Colonic mucosa (tissue), 4 donors: ENCODE data around the gene CCSAP. TPM values are rescaled to one million over a fixed set of nuclear protein-coding genes. Genes with fewer than 3 reads are reported as not detected.

ENCODE experiments used
- DNase-seq: peaks from one replicate; pipeline ENCODE4 v3.0.0-alpha.2; 2020
- H3K27ac ChIP-seq: fragments of 200-600 bp; one replicate; pipeline ENCODE4 v1.8.0; 2021
- H3K27me3 ChIP-seq: fragments of 200-600 bp; one replicate; pipeline ENCODE4 v1.8.0; 2021
- H3K36me3 ChIP-seq: fragments of 200-600 bp; one replicate; pipeline ENCODE4 v1.8.0; 2021
- H3K4me1 ChIP-seq: fragments of 200-600 bp; one replicate; pipeline ENCODE4 v1.8.0; 2021; ENCODE audit warnings: mild to moderate bottlenecking
- H3K4me3 ChIP-seq: fragments of 200-600 bp; one replicate; pipeline ENCODE4 v1.8.0; 2021
- H3K9ac ChIP-seq, 2 donors: one replicate each; pipeline ENCODE4 v1.7.0; 2013; ENCODE audit warnings: control low read depth in 2 of 2, low read depth in 2 of 2, low read length in 2 of 2
- H3K9me3 ChIP-seq: fragments of 200-600 bp; one replicate; pipeline ENCODE4 v1.8.0; 2021
- intact Hi-C: fragments of 100-400 bp; cut with DNase I; formaldehyde crosslinking; loops from one replicate; pipeline ENCODE4 v1.14.1; 2022
- total RNA-seq, 2 donors: library from RNA; stranded (reverse); fragmentation: NEBNext Ultra II Directional in 1 of 2; extraction: Animal tissue kit (Norgen Biotek cat#: 25700) in 1 of 2; gene quantifications; one replicate each; pipeline ENCODE4 v1.2.1, GENCODE V29; 2021
- TF ChIP-seq, protein P1 (sequence below): fragments of 200-600 bp; IDR thresholded peaks from one replicate; pipeline ENCODE4 v1.8.0; 2022; ENCODE audit warnings: antibody characterized with exemption, mild to moderate bottlenecking
- donor health status: healthy.
- donor health status: DM: no; HTN: no; CAD: no.
- donor health status: DM: no; HTN: no; CAD: no.

CCSAP gene
- total RNA-seq, 2 donors from 2014 or later: 5.2 to 6.2 TPM

DNA sequence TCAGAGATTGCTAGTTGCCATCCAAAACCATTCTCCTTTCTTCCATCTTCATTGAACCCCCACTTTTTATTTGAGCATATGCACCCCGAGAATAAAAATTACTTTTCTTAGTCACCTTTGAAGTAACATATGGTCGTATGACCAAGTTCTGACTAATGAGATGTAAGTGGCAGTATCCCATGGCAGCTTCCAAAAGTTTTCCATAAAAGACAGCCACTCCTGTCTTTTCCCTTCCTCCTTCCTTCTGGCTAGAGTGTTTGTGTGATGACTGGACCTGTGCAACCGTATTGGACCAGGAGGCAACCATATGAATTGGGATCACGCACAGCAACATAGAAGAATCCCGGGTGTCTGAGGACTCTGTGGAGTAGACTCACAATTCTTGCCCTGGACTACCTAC lies 41.1 kb upstream of the CCSAP start:
- Histone ChIP-seq H3K9ac (no peak overlapping the region), H3K4me3 (no peak overlapping the region), H3K27me3 (no peaks in the 10 kb centered on the region), H3K9me3 (no peaks in the 10 kb centered on the region), H3K36me3 (no peaks in the 10 kb centered on the region), H3K4me1 (no peaks in the 10 kb centered on the region), H3K27ac (no peak overlapping the region)
- TF ChIP-seq, protein P1, sequence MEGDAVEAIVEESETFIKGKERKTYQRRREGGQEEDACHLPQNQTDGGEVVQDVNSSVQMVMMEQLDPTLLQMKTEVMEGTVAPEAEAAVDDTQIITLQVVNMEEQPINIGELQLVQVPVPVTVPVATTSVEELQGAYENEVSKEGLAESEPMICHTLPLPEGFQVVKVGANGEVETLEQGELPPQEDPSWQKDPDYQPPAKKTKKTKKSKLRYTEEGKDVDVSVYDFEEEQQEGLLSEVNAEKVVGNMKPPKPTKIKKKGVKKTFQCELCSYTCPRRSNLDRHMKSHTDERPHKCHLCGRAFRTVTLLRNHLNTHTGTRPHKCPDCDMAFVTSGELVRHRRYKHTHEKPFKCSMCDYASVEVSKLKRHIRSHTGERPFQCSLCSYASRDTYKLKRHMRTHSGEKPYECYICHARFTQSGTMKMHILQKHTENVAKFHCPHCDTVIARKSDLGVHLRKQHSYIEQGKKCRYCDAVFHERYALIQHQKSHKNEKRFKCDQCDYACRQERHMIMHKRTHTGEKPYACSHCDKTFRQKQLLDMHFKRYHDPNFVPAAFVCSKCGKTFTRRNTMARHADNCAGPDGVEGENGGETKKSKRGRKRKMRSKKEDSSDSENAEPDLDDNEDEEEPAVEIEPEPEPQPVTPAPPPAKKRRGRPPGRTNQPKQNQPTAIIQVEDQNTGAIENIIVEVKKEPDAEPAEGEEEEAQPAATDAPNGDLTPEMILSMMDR: no peak
- no peak for DNase-seq
- intact Hi-C loops: no loop called here

GRCh38 chr1:229383188-229383587 lies 40.3 kb upstream of the CCSAP start:
- Histone ChIP-seq H3K27me3 (no peaks in the 10 kb centered on the region), H3K9ac (no peak overlapping the region), H3K4me3 (no peak overlapping the region), H3K9me3 (no peaks in the 10 kb centered on the region), H3K36me3 (no peaks in the 10 kb centered on the region), H3K4me1 (no peaks in the 10 kb centered on the region), H3K27ac (no peak overlapping the region)
- intact Hi-C loops: no loop called here
- TF ChIP-seq, protein P1: no peak
- DNase-seq: no peak

- Histone ChIP-seq H3K4me3 (no peak overlapping the region), H3K36me3 (no peaks in the 10 kb centered on the region), H3K27me3 (no peaks in the 10 kb centered on the region), H3K9ac (no peak overlapping the region), H3K9me3 (no peaks in the 10 kb centered on the region), H3K27ac (no peak overlapping the region), H3K4me1 (no peaks in the 10 kb centered on the region)
- intact Hi-C loops: no loop called here
- TF ChIP-seq, protein P1: no peak
- no peak for DNase-seq
Measured at GRCh38 chr1:229381234-229381633, 38.4 kb upstream of the CCSAP start.

- Histone ChIP-seq H3K4me3 (no peak overlapping the region), H3K4me1 (no peaks in the 10 kb centered on the region), H3K9me3 (no peaks in the 10 kb centered on the region), H3K36me3 (no peaks in the 10 kb centered on the region), H3K9ac (no peak overlapping the region), H3K27me3 (no peaks in the 10 kb centered on the region), H3K27ac (no peak overlapping the region)
- TF ChIP-seq, protein P1: no peak
- DNase-seq: no peak
- intact Hi-C loops: no loop called here
Measured at GRCh38 chr1:229380536-229381160, 37.8 kb upstream of the CCSAP start.

DNA sequence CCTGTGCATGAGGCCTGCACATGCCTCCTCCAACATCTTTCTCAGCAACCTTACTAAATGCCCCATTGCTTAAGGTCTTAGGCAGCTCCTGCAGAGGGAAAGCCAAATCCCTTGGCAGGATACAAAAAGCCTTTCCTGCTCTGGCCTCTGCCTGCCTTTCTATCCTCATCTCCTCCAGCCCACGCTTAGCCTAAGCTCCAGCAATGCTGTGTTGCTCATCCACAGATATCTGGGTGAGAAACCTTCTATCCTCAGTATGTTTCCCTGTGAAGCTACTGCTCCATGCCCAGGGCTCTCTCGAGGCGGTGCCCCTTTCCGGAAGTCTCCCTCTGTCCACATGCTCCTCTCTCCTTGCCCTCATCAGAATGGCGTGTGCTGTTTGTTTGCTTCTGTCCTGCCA lies 37.0 kb upstream of the CCSAP start:
- TF ChIP-seq, protein P1: no peak
- Histone ChIP-seq H3K4me1 (no peaks in the 10 kb centered on the region), H3K4me3 (no peak overlapping the region), H3K27ac (no peak overlapping the region), H3K9ac (no peak overlapping the region), H3K9me3 (no peaks in the 10 kb centered on the region), H3K36me3 (no peaks in the 10 kb centered on the region), H3K27me3 (no peaks in the 10 kb centered on the region)
- no peak for DNase-seq
- intact Hi-C loops: no loop called here
